GM12874 (cell line): Measurements from ENCODE around the gene TNFRSF4.

Experiments
- TF ChIP-seq, protein P1 (sequence below): IDR thresholded peaks from 2 replicates; pipeline ENCODE4 v1.5.1; 2011; ENCODE audit warnings: low read depth, mild to moderate bottlenecking, control low read depth, low read length, moderate library complexity; ENCODE audit not compliant: insufficient read depth

TNFRSF4 gene

DNA sequence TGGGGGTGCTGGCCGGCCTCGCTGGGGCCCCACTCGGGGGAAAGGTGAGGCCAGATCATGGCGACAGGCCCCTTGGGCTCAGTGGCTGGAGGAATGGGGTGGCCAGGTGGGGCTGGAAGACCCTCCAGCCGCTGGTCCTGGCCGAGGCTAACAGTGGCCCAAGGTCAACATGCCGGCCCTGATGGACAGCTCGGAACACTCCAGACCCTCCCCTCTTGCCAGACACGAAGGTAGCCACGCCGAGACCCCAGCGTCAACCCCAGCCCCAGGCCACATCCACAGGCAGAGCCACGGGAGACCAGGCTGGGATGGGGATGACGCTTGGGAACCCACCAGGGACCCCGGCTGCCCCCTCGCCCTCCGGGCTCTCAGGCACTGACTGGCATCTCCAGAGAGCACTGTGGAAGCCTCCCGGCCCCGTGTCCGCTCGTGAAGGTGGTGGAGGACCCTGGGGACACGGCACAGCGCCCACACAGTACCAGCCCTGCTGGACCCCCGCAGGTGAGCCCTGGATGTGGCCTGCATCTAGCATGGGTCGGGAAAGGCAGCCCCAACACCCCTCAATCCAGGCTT, 33.5 kb upstream of the TNFRSF4 start:
- TF ChIP-seq, protein P1, sequence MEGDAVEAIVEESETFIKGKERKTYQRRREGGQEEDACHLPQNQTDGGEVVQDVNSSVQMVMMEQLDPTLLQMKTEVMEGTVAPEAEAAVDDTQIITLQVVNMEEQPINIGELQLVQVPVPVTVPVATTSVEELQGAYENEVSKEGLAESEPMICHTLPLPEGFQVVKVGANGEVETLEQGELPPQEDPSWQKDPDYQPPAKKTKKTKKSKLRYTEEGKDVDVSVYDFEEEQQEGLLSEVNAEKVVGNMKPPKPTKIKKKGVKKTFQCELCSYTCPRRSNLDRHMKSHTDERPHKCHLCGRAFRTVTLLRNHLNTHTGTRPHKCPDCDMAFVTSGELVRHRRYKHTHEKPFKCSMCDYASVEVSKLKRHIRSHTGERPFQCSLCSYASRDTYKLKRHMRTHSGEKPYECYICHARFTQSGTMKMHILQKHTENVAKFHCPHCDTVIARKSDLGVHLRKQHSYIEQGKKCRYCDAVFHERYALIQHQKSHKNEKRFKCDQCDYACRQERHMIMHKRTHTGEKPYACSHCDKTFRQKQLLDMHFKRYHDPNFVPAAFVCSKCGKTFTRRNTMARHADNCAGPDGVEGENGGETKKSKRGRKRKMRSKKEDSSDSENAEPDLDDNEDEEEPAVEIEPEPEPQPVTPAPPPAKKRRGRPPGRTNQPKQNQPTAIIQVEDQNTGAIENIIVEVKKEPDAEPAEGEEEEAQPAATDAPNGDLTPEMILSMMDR = no peak

DNA sequence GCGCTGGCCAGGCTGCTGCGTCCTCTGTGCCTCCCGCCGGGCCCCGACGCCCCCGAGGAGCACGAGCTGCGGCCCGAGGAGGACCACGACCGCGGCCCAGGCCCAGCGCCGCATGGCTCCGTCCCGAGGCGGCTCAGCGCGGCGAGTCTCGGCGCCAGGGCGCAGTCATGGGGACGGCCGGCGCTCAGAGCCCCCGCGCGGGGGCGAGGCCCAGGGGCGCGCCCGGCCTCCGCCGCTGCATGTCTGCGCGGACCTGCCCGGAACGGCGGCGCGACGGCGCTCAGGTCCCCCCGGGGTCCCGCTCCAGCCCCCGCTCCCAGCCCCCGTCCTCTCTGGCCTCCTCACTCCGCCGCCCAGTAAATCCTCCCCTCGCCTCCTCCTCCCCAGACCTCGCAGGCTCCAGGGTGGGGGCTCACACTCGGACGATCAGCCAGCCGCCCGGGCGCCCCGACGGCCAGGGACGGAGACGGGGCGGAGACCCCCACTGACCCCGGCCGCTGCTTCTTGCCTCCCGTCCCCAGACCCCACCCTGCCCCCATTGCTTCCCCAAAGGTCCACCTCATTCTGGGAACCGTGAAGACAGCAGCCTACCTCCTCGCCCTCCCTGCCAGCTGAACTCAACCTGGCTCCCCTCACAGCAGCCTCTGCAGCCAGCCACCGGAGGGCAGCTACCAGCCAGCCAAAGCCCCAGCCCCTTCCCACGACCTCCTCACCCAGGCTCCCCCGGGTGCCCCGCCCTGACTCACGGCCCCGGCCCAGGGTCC, 32.8 kb upstream of the TNFRSF4 start, which contains the start of gene C1QTNF12:
TSS of gene C1QTNF12 (minus strand) at position 146 of the 764 bp plus-strand sequence. CDS start at position 114, 32 bp downstream.
- TF ChIP-seq, protein P1 = no peak

DNA sequence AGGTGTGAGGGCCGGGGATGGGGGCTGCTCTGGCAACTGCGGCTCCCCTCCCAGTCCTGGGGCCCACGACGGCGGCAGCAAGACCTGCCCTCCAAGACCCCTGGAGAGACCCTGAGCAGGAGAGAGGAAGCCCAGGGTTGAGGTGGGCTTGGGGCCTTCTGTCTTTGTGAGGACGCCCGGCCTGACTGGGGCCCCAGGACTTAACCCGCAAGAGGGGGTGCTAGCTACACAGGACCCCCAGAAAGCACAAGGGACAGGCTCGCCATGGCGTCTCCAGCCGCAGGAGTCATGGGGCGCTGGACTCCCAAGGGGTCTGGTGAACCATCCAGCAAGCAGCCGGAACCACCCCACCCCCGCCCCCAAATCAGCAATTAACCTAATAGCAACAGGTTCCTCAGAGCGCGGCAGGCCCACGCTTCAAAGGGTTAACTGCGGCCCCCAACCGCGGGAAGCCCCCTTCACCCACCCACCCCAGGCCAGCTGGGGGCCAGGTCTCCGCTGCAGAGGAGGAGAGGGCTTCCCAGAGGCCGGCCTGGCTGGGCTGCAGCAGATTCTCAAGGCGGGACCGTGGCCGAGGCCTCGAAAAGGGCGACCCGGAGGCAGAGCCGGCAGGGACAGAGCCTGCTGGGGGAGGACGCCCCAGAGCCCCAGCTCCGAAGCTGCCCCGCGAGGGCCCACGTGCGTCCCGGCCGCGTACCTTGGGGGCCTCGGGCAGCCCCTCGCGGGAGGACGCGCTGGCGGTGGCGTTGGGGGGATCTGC, 32.0 kb upstream of the TNFRSF4 start:
- TF ChIP-seq, protein P1 = no peak

DNA sequence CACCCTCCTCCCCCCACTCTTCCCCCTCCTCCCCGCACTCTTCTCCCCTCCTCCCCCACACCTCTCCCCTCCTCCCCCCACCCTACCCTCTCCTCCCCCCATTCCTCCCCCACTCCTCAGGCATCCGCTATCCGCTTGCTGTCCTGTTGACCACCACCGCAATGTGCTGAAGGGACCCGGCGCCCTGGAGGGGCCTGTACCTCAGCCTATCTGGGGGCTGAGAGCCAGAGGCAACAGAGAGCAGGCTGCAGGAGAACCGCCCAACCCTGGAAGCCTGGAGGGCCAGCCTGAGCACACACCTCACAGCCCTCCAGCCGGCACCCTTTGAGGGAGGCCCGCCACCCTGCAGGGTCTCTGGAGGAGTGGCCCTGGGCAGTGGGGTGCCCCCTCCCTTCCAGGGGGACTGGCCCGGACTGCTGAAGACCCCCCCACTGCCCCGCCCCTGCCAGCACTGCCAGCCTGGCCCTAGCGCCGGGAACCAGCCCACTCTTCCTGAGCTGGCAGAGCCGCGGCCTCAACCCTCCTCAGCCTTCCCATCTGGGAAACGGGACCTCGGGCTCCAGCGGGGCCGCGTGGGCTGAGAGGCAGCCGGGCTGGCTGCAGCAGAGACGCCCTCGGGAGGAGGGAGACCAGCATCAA, 31.3 kb upstream of the TNFRSF4 start:
- TF ChIP-seq, protein P1 = no peak

DNA sequence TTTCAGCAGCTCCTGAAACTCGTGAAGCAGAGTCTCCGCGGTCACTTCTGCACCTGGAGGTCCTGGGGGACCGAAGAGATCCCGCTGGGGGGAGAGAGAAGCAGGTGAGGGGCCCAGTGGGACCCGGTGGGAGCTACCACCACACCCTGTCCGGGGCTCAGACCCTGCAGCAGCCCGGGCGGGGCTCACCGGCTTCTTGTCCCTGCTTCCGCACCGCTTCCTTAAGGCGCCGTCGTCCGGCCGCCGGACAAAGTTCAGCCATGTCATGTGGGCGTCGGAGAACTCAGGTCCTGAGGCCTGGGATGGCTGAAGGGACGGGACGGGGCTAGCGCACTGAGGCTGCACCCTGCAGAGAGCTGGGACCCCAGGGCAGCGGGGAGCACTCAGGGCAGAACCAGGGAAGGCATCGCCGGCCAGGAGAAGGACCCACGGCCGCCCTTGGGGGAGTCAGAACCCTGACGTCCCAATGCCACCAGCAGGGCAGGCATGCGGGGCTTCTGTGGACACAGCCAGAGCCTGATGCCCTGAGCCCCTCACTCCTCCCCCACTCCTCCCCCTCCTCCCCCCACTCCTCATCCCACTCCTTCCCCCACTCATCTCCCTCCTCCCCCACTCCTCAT, 30.3 kb upstream of the TNFRSF4 start:
- TF ChIP-seq, protein P1 = no peak

DNA sequence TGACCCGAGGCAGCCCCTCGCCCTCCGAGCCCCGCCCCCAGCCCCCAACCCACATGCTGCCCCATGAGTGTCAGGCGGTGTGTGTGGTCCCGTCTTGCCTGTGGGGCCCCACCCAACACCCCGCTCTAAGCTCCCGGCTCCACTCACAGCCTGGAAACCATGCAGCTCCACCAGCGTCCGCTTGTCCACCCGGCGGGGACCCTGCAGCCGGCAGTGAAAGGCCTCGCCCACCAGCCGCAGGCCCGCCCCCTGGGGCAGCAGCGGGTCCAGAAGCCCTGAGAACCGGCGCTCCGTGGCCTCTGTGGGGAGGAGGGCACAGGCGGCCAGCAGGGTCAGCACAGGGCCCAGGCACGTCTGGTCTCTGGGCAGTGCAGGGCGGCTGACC, 29.8 kb upstream of the TNFRSF4 start:
- TF ChIP-seq, protein P1 = no peak
